MM.1S (cell line): Measurements from ENCODE around the gene GBX1.

Source experiments
- EZH2 ChIP-seq: fragments of 300-600 bp; sonication (generic); optimal IDR thresholded peaks from 2 replicates; pipeline ENCODE3; 2017; ENCODE audit warnings: low read depth, mild to moderate bottlenecking, antibody characterized with exemption, low read length, mixed read lengths
- EZH2phosphoT487 ChIP-seq: fragments of 300-600 bp; sonication (generic); IDR thresholded peaks from 2 replicates; pipeline ENCODE4 v1.6.1; 2018; ENCODE audit warnings: antibody characterized with exemption, low read length
- TF ChIP-seq, protein P1 (sequence below): fragments of 300-600 bp; sonication (generic); IDR thresholded peaks from 2 replicates; pipeline ENCODE4 v1.5.1; 2016; ENCODE audit warnings: antibody characterized with exemption, low read length, mixed read lengths

DNA sequence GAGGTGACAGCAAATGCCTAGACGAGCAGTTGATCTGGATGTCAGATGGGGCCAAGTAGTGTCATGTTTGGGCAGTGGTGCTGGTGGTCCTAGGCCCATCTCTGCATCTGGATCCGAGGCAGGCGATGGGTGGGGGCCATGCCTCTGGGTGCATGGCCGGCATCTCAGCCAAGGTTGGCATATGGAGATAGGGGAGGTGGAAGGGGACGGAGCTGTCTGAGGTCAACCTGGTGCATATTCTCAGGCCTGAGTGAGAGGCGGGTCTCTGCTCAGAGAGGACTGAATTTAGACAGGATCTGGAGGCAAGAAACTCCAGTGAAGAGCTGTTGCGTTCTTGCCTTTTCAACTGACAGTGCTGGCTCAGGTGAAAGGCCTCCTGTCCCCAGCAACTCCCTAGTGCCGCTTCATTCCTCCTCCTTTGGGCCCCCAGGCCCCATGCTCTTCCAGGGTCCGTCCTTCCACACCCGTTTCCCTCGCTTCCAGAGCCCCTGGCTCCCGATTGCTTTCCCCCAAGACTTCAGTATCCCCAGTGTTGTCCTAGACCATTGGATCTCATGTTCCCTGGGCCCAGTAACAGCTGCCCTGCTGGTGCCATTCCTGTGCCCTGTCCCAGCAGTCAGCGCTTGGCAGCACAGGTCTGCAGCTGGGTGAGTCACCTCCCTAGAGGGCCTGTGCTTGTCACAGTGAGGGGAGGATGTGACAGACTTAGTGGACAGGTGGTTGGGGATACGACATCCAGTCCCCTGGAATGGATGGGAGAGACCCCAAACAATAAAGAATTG is 32.6 kb downstream of the GBX1 start:
- TF ChIP-seq, protein P1, sequence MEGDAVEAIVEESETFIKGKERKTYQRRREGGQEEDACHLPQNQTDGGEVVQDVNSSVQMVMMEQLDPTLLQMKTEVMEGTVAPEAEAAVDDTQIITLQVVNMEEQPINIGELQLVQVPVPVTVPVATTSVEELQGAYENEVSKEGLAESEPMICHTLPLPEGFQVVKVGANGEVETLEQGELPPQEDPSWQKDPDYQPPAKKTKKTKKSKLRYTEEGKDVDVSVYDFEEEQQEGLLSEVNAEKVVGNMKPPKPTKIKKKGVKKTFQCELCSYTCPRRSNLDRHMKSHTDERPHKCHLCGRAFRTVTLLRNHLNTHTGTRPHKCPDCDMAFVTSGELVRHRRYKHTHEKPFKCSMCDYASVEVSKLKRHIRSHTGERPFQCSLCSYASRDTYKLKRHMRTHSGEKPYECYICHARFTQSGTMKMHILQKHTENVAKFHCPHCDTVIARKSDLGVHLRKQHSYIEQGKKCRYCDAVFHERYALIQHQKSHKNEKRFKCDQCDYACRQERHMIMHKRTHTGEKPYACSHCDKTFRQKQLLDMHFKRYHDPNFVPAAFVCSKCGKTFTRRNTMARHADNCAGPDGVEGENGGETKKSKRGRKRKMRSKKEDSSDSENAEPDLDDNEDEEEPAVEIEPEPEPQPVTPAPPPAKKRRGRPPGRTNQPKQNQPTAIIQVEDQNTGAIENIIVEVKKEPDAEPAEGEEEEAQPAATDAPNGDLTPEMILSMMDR, result no peak
- TF ChIP-seq EZH2 (no peak), EZH2phosphoT487 (no peak)
